ENCODE measurements around the gene CDH2.
"Not testable (repeated sequence)": the region's sequence is repeated elsewhere in the genome, so short reads cannot be mapped to it uniquely, and the experiment has no call there.

Gene CDH2

DNA sequence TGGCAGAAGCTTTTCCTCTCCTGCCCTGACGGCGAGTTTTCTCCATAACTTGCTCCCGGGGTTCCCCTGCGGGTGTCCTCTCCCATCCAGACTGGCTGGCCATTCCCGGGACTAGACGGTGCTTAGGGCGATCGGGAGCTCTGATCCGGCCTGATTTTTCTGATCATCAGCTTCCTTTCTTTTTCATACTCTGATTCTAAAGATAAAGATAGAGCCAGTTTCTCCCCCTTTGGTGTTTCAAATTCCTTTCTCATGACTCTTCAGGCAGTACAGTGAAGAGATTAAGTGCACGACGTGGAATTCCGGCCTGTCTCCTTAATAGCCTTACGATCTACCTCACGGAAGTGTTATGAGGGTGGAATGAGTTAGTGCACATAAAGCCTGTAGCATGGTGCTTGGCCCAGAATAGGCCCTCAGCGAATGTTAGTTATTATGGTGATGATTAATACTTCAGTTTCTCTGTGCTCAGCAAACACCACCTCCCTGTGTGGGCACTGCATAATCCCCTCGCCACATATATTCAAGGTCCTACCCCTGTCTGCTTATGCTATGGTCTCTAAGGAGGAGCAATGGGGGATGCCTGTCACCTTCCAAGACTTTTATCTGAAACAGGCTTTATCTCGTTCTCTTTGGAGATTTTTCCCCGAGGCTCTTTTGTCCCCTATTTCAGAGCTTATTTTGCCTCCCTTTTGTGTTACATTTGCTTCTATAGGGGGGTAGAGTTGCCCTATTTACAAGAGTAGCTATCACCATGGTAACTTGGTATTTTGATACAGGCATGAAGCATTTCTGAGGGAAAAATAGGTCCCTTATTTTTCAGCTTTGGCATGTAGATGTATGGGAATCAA, 254.8 kb downstream of the CDH2 start:
- H3K27me3 ChIP-seq (ENCODE audit: control insufficient read depth, insufficient read depth, low read length) = no peaks in the 10 kb centered on the region
- no peak overlapping the region for H3K9ac ChIP-seq (ENCODE audit: low read depth, low read length)
- no peaks in the 10 kb centered on the region for H3K36me3 ChIP-seq (ENCODE audit: control insufficient read depth, insufficient read depth, low read length)
- no peaks in the 10 kb centered on the region for H3K4me1 ChIP-seq (ENCODE audit: control insufficient read depth, insufficient read depth, low read length)
- H3K4me3 ChIP-seq (ENCODE audit: low read depth, low read length) = no peak overlapping the region
- no peaks in the 10 kb centered on the region for H3K9me3 ChIP-seq (ENCODE audit: control insufficient read depth, insufficient read depth, low read length)

GRCh38 chr18:27921392-27921791, 255.5 kb downstream of the CDH2 start:
- H3K4me3 ChIP-seq (ENCODE audit: low read depth, low read length) = no peak overlapping the region
- H3K36me3 ChIP-seq (ENCODE audit: control insufficient read depth, insufficient read depth, low read length) = no peaks in the 10 kb centered on the region
- no peaks in the 10 kb centered on the region for H3K27me3 ChIP-seq (ENCODE audit: control insufficient read depth, insufficient read depth, low read length)
- H3K9me3 ChIP-seq (ENCODE audit: control insufficient read depth, insufficient read depth, low read length) = no peaks in the 10 kb centered on the region
- H3K9ac ChIP-seq (ENCODE audit: low read depth, low read length) = no peak overlapping the region
- no peaks in the 10 kb centered on the region for H3K4me1 ChIP-seq (ENCODE audit: control insufficient read depth, insufficient read depth, low read length)

DNA sequence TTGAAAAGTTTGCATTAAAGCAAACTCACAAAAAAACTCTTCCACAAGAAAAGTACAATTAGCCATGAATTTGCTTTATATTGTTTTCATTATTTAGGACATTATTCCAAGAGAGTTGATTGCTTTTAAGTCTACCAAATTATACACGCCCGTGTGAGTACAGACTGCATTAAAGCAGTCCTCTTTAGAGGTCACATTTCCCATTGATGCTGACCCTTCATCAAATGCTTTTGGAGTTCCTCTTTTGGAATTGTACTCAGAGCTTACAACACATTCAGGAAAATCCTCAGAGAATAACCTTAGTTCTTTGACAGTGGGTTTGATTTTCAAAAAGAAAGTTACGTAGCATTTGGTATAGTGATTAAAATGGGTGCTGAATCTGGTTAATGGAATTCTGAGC, 256.1 kb downstream of the CDH2 start:
- Histone ChIP-seq H3K4me3 (ENCODE audit: low read depth, low read length) (no peak overlapping the region), H3K9ac (ENCODE audit: low read depth, low read length) (no peak overlapping the region), H3K9me3 (ENCODE audit: control insufficient read depth, insufficient read depth, low read length) (no peaks in the 10 kb centered on the region), H3K27me3 (ENCODE audit: control insufficient read depth, insufficient read depth, low read length) (no peaks in the 10 kb centered on the region), H3K4me1 (ENCODE audit: control insufficient read depth, insufficient read depth, low read length) (no peaks in the 10 kb centered on the region), H3K36me3 (ENCODE audit: control insufficient read depth, insufficient read depth, low read length) (no peaks in the 10 kb centered on the region)

- H3K36me3 ChIP-seq (ENCODE audit: control insufficient read depth, insufficient read depth, low read length); H3K4me1 ChIP-seq (ENCODE audit: control insufficient read depth, insufficient read depth, low read length); H3K27me3 ChIP-seq (ENCODE audit: control insufficient read depth, insufficient read depth, low read length); H3K9ac ChIP-seq (ENCODE audit: low read depth, low read length); H3K4me3 ChIP-seq (ENCODE audit: low read depth, low read length); H3K9me3 ChIP-seq (ENCODE audit: control insufficient read depth, insufficient read depth, low read length): not testable (repeated sequence)
Observed at GRCh38 chr18:27906189-27906588, 270.7 kb downstream of the CDH2 start.

- Histone ChIP-seq H3K4me1 (ENCODE audit: control insufficient read depth, insufficient read depth, low read length) (no peaks in the 10 kb centered on the region), H3K9ac (ENCODE audit: low read depth, low read length) (no peak overlapping the region), H3K4me3 (ENCODE audit: low read depth, low read length) (no peak overlapping the region), H3K36me3 (ENCODE audit: control insufficient read depth, insufficient read depth, low read length) (no peaks in the 10 kb centered on the region), H3K9me3 (ENCODE audit: control insufficient read depth, insufficient read depth, low read length) (no peaks in the 10 kb centered on the region), H3K27me3 (ENCODE audit: control insufficient read depth, insufficient read depth, low read length) (no peaks in the 10 kb centered on the region)
Observed at GRCh38 chr18:27903906-27904305, 273.0 kb downstream of the CDH2 start.

DNA sequence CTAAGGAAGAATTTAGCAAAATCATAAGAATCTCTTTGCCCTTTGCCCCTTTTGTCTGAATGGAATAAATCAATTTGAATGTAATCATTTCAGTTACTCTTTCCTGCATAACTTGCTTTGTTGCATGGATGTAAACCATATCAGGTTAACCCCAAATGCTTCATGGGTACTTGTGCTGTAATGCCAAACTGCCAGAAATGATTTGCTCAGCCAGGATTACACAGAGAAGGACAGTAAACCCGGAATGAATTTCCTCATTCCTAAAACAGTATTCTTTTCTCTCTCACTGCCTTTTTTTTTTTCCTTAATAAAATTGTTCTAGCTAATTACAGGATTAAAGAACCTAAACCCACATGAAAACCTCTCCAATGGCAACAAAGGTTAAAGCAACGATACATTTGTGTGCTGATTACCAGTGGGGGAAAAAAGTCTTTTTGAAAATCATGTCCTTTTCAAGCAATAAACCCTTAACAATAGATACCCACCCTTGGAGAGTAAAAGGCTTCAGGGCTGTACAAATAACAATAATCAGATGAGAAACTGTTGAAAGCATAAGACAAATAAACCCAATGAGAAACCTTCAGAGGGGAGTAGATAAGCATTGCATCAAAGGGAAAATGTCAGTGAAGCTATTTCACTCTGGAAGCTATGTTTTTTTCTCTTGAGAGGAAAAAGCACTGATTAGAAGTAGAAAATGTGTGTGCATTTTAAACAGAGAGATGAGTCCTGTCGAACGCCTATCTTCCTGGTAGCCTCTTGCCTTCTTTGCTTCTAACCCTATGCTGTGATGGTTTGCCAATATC, 275.3 kb downstream of the CDH2 start:
- no peaks in the 10 kb centered on the region for H3K27me3 ChIP-seq (ENCODE audit: control insufficient read depth, insufficient read depth, low read length)
- no peak overlapping the region for H3K9ac ChIP-seq (ENCODE audit: low read depth, low read length)
- no peaks in the 10 kb centered on the region for H3K4me1 ChIP-seq (ENCODE audit: control insufficient read depth, insufficient read depth, low read length)
- no peaks in the 10 kb centered on the region for H3K9me3 ChIP-seq (ENCODE audit: control insufficient read depth, insufficient read depth, low read length)
- H3K4me3 ChIP-seq (ENCODE audit: low read depth, low read length) = no peak overlapping the region
- H3K36me3 ChIP-seq (ENCODE audit: control insufficient read depth, insufficient read depth, low read length) = no peaks in the 10 kb centered on the region

All from iPS-15b (cell line).